ENCODE results near the gene DNAH17. TPM values are rescaled to one million over a fixed set of nuclear protein-coding genes. Genes with fewer than 3 reads are reported as not detected.

The DNAH17 gene
- total and polyA plus RNA-seq, 2 of the 8 experiments (the other 6 are each of a cell fraction or from before 2014, with no cell fraction given): 0.14 to 0.67 TPM

DNA sequence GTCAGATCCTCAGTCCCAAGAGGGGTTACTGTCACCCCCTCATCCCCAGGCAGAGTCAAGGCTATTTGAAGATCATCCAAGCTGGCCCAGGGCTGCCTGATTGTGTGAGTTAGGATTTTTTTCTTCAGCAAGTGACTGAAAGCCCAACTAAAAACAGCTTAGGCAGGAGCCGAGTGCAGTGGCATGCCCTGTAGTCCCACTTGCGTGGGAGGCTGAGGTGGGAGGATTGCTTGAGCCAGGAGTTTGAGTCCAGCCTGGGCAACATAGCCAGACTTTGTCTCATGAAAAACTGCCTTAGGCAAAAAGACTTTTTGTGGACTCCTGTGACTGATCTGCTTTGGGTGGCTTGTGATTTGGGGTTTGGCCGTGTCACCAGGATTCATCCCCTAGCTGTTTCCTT is 178.8 kb downstream of the DNAH17 start (continued):
- TF ChIP-seq EP300 (IDR thresholded peaks at IDR 0.05; ENCODE audit: borderline replicate concordance in 1 of 2, low read depth in 2 of 2, low read length in 2 of 2) (no peak), YY1 (IDR thresholded peaks at IDR 0.05; ENCODE audit: low read depth, low read length) (no peak), SP2 (IDR thresholded peaks at IDR 0.05; ENCODE audit: low read length) (no peak), USF2 (IDR thresholded peaks at IDR 0.05; ENCODE audit: low read length) (no peak), SP1 (IDR thresholded peaks at IDR 0.05; ENCODE audit: low read depth, low read length) (no peak), POLR2AphosphoS5 (IDR thresholded peaks at IDR 0.05; ENCODE audit: low read depth, low read length) (no peak), TCF12 (IDR thresholded peaks at IDR 0.05; ENCODE audit: low read depth, low read length) (no peak), EZH2 (IDR thresholded peaks at IDR 0.05; ENCODE audit: low read depth, low read length, severe bottlenecking) (no peak)
- TF ChIP-seq, protein P1, sequence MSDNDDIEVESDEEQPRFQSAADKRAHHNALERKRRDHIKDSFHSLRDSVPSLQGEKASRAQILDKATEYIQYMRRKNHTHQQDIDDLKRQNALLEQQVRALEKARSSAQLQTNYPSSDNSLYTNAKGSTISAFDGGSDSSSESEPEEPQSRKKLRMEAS (IDR thresholded peaks at IDR 0.05): no peak
